GM23338 (cell line): Measurements from ENCODE around the gene MAPK11.

ENCODE experiments used
- CREB1 ChIP-seq: fragments of 250-450 bp; sonication (Bioruptor Pico); IDR thresholded peaks from 2 replicates; pipeline ENCODE4 v1.5.0; 2020; ENCODE audit warnings: low read depth, mild to moderate bottlenecking, moderate library complexity
- CTCF ChIP-seq, 2 experiments: fragments of 200-600 bp in 1 of 2; sonication (generic) in 1 of 2; conservative IDR thresholded peaks; 2 replicates each; pipeline versions ENCODE4 v1.5.1 to v1.6.1; 2016 to 2017; ENCODE audit warnings: antibody characterized with exemption in 2 of 2, low read depth in 2 of 2, mild to moderate bottlenecking in 2 of 2, moderate library complexity in 1 of 2
- EZH2 ChIP-seq: fragments of 200-600 bp; sonication (generic); IDR thresholded peaks from one replicate; pipeline ENCODE4 v1.8.0; 2017; ENCODE audit warnings: antibody characterized with exemption, mild to moderate bottlenecking, low read depth; ENCODE audit not compliant: unreplicated experiment
- EZH2phosphoT487 ChIP-seq: fragments of 200-600 bp; sonication (generic); IDR thresholded peaks from one replicate; pipeline ENCODE4 v1.8.1; 2018; ENCODE audit warnings: antibody characterized with exemption; ENCODE audit not compliant: unreplicated experiment
- JUNB ChIP-seq: IDR thresholded peaks from one replicate; pipeline ENCODE4 v1.6.1; 2016; ENCODE audit warnings: antibody characterized with exemption; ENCODE audit not compliant: unreplicated experiment
- NANOG ChIP-seq: IDR thresholded peaks from 2 replicates; pipeline ENCODE4 v1.6.1; 2016; ENCODE audit warnings: antibody characterized with exemption, borderline replicate concordance
- POLR2AphosphoS5 ChIP-seq: IDR thresholded peaks from 2 replicates; pipeline ENCODE4 v1.6.1; 2016; ENCODE audit warnings: antibody characterized with exemption, low read depth
- REST ChIP-seq: IDR thresholded peaks from one replicate; pipeline ENCODE4 v1.6.1; 2018; ENCODE audit warnings: antibody characterized with exemption; ENCODE audit not compliant: unreplicated experiment
- STAT1 ChIP-seq: IDR thresholded peaks from one replicate; pipeline ENCODE4 v1.6.1; 2016; ENCODE audit warnings: antibody characterized with exemption; ENCODE audit not compliant: unreplicated experiment
- ZNF331 ChIP-seq: fragments of 250-450 bp; sonication (Bioruptor Pico); IDR thresholded peaks from 2 replicates; pipeline ENCODE4 v1.5.0; 2020; ENCODE audit warnings: low read depth, mild to moderate bottlenecking, moderate library complexity

GRCh38 chr22:50274771-50275170 is 4.6 kb upstream of the MAPK11 start:
- TF ChIP-seq CTCF (conservative IDR thresholded peaks at IDR 0.05; ENCODE audit: low read depth in 2 of 2) (no peak), CREB1 (CRISPR knock-in tag) (no peak), POLR2AphosphoS5 (no peak), EZH2 (no peak), EZH2phosphoT487 (no peak), JUNB (no peak), NANOG (no peak), REST (no peak), ZNF331 (CRISPR knock-in tag) (no peak), STAT1 (no peak)
